Measurements from ENCODE around the gene ZBTB20. TPM values are rescaled to one million over a fixed set of nuclear protein-coding genes. Genes with fewer than 3 reads are reported as not detected.

ZBTB20 gene
- total and polyA plus RNA-seq, 7 donors, result under 0.01 to 113 (median 58.6) TPM

GRCh38 chr3:114424337-114424736, 722.8 kb downstream of the ZBTB20 start:
- no peaks in the 10 kb centered on the region for H3K9me3 ChIP-seq
- DNase-seq, result no peak
- no peak overlapping the region for H3K27ac ChIP-seq
- intact Hi-C loops (cut with DNase I), result no loop called here
- peaks cover 0 to 13% (median under 1%) of the 10 kb centered on the region in 4 donors for H3K4me1 ChIP-seq
- H3K27me3 ChIP-seq, result no peaks in the 10 kb centered on the region
- H3K36me3 ChIP-seq, result no peaks in the 10 kb centered on the region
- TF ChIP-seq CTCF (IDR thresholded peaks at IDR 0.05) (no peak), POLR2A (IDR thresholded peaks at IDR 0.05) (no peak), EP300 (IDR thresholded peaks at IDR 0.05) (no peak), POLR2AphosphoS5 (IDR thresholded peaks at IDR 0.05) (no peak)
- WGBS, 2 donors, result 81 to 83% methylated on average over 8 of the region's 8 CpGs
- H3K4me3 ChIP-seq, result no peak overlapping the region

DNA sequence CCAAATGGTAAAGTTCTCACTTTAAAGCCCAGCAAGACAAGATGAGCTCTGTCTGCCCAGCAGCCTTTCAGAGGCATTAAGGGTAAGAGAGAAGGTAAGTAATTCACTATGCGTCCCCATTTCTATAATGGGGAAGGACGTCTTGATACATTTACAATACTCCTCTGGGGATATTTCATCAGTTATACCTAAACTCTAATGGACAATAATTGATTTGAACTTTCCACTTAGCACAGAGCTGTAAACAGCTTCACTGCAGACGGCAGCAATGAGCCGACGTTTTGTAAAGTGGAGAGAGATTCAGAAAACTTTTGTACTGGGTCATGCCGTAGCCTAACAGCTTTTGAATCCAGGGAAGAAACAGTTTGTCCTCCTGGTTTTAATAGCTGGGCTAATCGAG, 725.9 kb downstream of the ZBTB20 start:
- Histone ChIP-seq H3K36me3 (no peaks in the 10 kb centered on the region), H3K27ac (no peak overlapping the region), H3K4me3 (no peak overlapping the region), H3K9me3 (no peaks in the 10 kb centered on the region), H3K4me1 (peaks cover 0 to 33% (median 11%) of the 10 kb centered on the region in 4 donors), H3K27me3 (no peaks in the 10 kb centered on the region)
- WGBS, 2 donors, result 76 to 78% methylated on average over 7 of the region's 7 CpGs
- intact Hi-C loops (cut with DNase I), result no loop called here
- TF ChIP-seq CTCF (IDR thresholded peaks at IDR 0.05) (no peak), POLR2A (IDR thresholded peaks at IDR 0.05) (no peak), POLR2AphosphoS5 (IDR thresholded peaks at IDR 0.05) (no peak), EP300 (IDR thresholded peaks at IDR 0.05) (no peak)
- DNase-seq, result no peak

DNA sequence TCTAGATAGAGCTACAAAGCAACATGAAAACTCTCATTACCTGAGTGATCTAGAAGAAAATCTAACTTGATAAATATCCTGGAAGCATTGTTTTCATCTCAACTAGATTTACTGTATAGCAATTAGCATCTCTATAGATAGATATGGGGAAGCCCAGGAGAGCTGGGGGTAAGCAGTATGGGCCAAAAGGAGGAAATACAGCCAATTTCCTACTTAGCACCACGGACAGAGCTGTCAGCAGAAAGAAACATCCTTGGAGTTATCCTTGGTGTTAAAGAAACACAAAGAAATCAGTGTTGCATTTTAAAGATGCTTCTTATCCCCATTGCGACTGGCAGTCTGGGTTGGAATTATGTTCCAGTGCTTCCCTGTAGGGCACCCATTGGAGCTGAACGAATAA, 727.0 kb downstream of the ZBTB20 start:
- intact Hi-C loops (cut with DNase I), result no loop called here
- WGBS, 2 donors, result 77 to 79% methylated on average over 3 of the region's 3 CpGs
- no peak for TF ChIP-seq POLR2A (IDR thresholded peaks at IDR 0.05)
- no peak for TF ChIP-seq EP300 (IDR thresholded peaks at IDR 0.05)
- no peak for TF ChIP-seq CTCF (IDR thresholded peaks at IDR 0.05)
- TF ChIP-seq POLR2AphosphoS5 (IDR thresholded peaks at IDR 0.05), result no peak
- H3K27ac ChIP-seq, result peak overlapping the region in 2 of 4 donors; percentile 70
- no peaks in the 10 kb centered on the region for H3K9me3 ChIP-seq
- no peak overlapping the region for H3K4me3 ChIP-seq
- no peak for DNase-seq
- H3K27me3 ChIP-seq, result no peaks in the 10 kb centered on the region
- H3K4me1 ChIP-seq, result peaks cover 0 to 33% (median 11%) of the 10 kb centered on the region in 4 donors
- no peaks in the 10 kb centered on the region for H3K36me3 ChIP-seq

GRCh38 chr3:114418724-114419543, 728.2 kb downstream of the ZBTB20 start:
- H3K4me3 ChIP-seq, result no peak overlapping the region
- DNase-seq, result no peak
- H3K4me1 ChIP-seq, result peaks cover 0 to 34% (median 11%) of the 10 kb centered on the region in 4 donors
- H3K27ac ChIP-seq, result peak overlapping the region; percentile 23 to 70 (median 67)
- H3K27me3 ChIP-seq, result no peaks in the 10 kb centered on the region
- no peak for TF ChIP-seq POLR2A (IDR thresholded peaks at IDR 0.05)
- no peak for TF ChIP-seq EP300 (IDR thresholded peaks at IDR 0.05)
- peak in 2 of 4 donors; percentile 35 to 40 for TF ChIP-seq POLR2AphosphoS5 (IDR thresholded peaks at IDR 0.05)
- TF ChIP-seq CTCF (IDR thresholded peaks at IDR 0.05), result peak; percentile 81 to 95 (median 87)
- no peaks in the 10 kb centered on the region for H3K9me3 ChIP-seq
- 24 to 30% methylated on average over 8 of the region's 8 CpGs for WGBS, 2 donors
- intact Hi-C loops (cut with DNase I), result loop anchor here (5.0 kb wide), 2 partner anchors 37 to 203 kb away; no protein-coding TSS in a partner anchor
- H3K36me3 ChIP-seq, result no peaks in the 10 kb centered on the region
